Urothelium cell line (cell line): ENCODE measurements around the gene HNRNPUL1.
A peak's percentile ranks its signal among the peaks of the same experiment; 100 is the strongest.
"Not testable (repeated sequence)": the region's sequence is repeated elsewhere in the genome, so short reads cannot be mapped to it uniquely, and the experiment has no call there.

Experiments
- DNase-seq: peaks from one replicate; pipeline ENCODE4 v3.0.0; 2011; ENCODE audit warnings: low spot score, mixed read lengths
- FAIRE-seq: peaks from 2 replicates; lab custom pipeline; 2011; peaks lifted over from hg19 to GRCh38; lab: Jason Lieb, UNC

The HNRNPUL1 gene

GRCh38 chr19:41324231-41324702 is 60.1 kb downstream of the HNRNPUL1 start:
- FAIRE-seq, result peak; percentile 5
- DNase-seq, result no peak

DNA sequence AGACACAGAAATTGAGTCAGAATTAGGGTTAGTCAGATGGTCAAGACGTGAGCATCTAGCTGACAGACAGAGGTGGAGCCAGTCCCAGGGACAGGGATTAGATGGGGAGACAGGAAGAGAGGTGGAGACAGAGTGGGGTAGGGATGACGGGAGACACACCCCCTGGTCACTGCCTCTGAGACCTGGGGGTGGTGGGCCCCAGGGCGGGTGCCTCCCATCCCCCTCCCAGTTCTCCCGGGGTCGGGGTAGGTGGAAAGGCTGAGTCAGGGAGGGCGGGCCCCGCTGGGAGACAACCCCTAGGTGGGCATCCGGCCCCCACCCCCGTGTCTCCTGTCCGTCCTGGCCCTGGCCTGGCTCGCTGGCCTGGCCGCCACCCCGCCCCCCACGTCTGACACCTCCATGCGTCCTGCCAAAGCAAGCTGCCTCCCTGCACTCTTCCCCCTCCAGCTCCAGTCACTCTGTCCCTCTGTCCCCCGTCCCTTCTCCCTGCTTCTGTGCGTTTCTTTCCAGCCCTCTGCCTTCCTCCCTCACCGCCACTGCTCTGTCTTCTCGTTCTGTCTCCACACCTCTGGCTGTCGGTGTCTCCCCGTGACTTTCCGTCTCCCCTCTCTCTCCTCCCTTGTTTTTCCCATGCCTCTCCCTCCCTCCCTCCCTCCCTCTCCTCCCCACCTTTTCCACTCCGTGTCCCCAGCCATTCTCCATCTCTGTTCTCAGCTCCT is 60.9 kb downstream of the HNRNPUL1 start:
- no peak for FAIRE-seq
- DNase-seq, result peak; percentile 65

GRCh38 chr19:41325640-41325946 is 61.4 kb downstream of the HNRNPUL1 start:
- no peak for DNase-seq
- FAIRE-seq, result no peak

- FAIRE-seq (no peak), DNase-seq (no peak)
These were observed 62.0 kb downstream of the HNRNPUL1 start for GRCh38 chr19:41325947-41326706.

DNA sequence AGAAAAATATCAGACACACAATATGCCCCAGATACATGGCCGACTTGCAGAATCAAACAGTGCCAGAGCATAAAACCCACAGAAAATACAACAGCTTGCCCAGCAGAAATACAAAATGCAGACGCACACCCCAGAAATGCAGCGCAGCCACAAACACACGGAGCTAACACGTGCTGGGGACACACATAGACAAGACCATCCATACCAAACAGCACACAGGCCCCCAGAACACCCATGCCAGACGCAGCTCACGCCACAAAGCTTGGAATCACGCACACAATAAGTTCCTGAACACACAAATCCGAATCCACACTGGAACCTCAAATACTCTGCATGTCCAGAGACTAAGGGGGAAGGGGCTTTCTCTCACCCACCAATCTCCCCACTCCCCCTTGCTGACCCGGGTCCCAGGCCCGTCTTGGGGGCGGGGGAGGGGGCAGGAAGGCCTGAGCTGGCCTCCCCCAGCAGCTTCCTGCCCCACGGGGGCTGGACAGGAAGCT is 63.0 kb downstream of the HNRNPUL1 start:
- FAIRE-seq (no peak), DNase-seq (no peak)

GRCh38 chr19:41327576-41328156 is 63.5 kb downstream of the HNRNPUL1 start:
- FAIRE-seq (peak; percentile 95), DNase-seq (peak; percentile 87)

DNA sequence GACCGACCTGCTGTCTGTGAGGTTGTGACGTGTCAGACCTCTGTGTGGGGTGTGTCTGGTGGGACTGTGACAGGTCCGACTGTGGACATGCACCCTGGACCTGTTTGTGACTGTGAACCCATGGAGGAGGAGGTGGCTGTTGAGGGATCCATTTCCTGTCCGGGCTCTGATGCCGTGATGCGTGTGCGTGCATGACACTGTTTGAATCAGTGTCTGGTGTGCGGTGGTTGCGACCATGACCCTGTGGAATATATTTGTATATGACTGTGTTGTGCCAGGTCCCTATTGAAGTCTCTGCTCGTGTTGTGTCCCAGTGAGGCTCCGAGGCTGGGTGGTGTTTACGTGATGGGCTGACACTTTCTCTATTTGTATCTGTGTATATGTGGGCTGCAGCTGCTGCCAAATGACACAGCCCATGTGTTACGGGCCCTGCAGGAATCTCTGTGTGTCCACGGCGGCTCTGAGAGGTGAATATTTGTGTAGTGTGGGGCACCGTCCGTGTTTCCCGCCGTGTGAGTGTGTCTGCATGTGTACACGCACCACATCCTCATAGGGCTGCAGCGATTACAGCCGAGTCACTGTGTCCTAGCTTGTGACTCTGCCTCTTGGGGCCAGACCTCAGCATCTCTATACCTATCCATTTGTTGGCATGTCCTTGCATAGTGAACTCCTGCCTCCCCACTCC is 64.1 kb downstream of the HNRNPUL1 start:
- no peak for FAIRE-seq
- no peak for DNase-seq

GRCh38 chr19:41328842-41329225 is 64.7 kb downstream of the HNRNPUL1 start:
- no peak for FAIRE-seq
- DNase-seq, result no peak

DNA sequence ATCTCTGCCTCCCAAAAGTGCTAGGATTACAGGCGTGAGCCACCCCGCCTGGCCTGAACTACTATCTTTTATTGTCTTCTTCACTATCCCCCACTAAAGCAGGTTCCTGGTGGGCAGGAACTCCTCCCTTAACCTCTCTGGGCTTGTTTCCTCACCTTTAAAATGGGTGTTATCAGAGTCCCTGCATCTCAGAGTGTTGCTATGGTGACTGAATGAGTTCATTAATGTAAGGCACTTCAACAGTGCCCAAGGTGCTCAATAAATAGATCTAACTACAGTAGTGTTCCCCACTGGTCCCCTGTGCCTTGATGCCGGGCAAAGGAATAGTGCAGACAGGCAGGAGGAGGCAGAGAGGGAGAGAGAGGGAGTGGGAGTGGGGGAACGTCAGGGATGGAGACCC is 66.3 kb downstream of the HNRNPUL1 start:
- FAIRE-seq, result no peak
- no peak for DNase-seq

GRCh38 chr19:41330946-41331678 is 66.9 kb downstream of the HNRNPUL1 start:
- FAIRE-seq, result no peak

GRCh38 chr19:41332000-41332399 is 67.8 kb downstream of the HNRNPUL1 start:
- FAIRE-seq (no peak), DNase-seq (no peak)

More at GRCh38 chr19:41330946-41331678, 66.9 kb downstream of the HNRNPUL1 start:
- no peak for DNase-seq

GRCh38 chr19:41332468-41332867 is 68.3 kb downstream of the HNRNPUL1 start:
- FAIRE-seq (no peak), DNase-seq (no peak)

DNA sequence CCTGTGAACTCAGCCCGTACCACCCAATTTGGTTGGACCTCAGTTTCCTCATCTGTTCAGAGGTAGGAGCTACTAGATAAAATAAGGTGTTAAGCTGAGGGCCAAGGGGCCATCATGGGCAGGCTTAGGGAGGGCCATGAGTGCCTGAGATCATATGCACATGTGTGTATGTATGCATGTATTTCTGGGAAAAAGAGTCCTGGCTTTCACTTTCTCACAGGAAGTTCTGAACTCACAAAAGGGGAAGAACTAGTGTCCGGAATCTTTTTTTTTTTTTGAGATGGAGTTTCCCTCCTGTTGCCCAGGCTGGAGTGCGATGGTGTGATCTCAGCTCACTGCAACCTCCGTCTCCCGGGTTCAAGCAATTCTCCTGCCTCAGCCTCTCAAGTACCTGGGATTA is 70.6 kb downstream of the HNRNPUL1 start:
- no peak for FAIRE-seq
- DNase-seq, result no peak

DNA sequence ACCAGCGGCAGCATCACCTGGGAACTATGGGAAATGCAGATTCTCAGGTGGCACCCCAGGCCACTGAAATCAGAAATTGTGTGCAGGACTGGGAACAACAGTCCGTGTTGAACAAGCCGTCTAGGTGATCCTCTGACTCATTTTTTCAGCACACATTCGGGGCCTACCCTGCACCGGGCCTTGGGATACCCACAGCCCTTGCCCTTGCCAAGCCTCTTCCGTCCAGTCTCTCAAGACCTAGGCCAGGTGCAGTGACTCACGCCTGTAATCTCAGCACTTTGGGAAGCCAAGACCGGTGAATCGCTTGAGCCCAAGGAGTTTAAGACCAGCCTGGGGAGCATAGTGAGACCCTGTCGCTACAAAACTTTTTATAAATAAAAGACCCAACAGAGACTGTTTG is 71.3 kb downstream of the HNRNPUL1 start:
- DNase-seq, result no peak
- FAIRE-seq, result no peak

DNA sequence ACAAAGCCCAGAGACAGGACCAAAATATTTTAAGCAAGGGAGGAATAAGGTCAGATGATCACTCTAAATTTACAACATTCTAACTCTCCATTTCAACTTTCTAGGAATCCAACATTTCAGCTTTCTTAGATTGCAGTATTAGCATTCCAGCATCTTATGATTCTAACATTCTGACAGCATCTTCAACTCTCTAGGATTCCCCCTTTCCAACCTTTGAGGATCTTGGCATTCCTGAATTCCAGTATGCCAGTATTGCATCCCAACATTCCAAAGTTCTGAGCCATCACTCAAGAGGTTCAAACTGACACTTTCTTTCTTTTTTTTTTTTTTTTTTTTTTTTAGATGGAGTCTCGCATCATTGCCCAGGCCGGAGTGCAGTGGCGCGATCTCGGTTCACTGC is 75.8 kb downstream of the HNRNPUL1 start:
- DNase-seq, result peak; percentile 57
- FAIRE-seq, result no peak

DNA sequence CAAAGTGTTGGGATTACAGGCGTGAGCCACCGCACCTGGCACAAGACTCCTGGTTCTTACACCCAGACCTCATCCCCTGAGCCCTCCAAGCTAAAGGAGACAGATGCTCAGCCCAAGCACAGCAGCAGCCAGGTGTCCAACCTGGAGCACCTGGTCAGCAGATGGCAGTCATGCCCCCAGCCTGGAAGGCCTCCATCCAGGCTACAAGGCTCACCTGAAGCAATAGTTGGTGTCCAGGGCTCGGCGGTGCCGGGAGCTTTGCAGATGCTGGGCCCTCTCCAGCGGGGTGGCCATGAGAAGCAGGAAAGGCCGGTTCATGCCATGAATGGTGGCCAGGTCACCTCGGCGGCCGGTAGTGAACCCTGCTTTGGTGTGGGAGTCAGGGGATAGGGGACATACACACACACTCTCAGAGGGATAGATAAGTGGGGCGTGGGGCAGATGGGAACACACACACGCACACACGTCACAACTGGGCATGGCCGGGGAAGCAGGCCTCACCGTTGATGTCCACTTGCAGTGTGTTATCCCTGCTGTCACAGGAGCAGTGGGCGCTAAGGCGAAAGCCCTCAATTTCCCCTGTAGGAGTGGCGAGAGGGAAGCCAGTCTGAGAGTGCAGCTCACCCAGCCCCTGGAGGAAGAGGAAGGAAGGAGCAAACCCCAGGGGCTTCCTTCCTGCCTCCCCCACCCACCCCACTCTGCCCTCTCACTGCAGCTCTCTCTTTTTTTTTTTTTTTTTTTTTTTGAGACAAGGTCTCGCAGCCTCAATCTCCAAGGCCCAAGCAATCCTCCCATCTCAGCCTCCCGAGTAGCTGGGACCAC is 77.7 kb downstream of the HNRNPUL1 start:
- FAIRE-seq (no peak), DNase-seq (no peak)

DNA sequence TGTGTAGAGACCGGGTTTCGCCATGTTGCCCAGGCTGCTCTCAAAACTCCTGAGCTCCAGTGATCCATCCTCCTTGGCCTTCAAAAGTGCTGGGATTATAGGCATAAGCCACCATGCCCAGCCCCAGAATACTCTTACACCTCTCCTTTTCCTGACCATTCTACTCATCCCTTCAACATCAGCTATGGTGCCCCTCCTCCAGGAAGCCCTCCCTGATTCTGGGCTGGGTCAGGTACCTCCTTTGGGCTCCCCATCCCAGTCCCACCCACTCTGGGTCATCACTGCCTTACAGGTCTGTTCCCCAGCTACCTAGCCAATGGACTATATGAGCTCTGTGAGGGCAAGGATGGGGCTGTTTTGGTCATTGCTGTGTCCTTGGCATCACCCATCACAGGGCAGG is 80.0 kb downstream of the HNRNPUL1 start:
- DNase-seq (no peak), FAIRE-seq (no peak)

GRCh38 chr19:41346916-41347315 is 82.7 kb downstream of the HNRNPUL1 start:
- FAIRE-seq, DNase-seq: not testable (repeated sequence)

DNA sequence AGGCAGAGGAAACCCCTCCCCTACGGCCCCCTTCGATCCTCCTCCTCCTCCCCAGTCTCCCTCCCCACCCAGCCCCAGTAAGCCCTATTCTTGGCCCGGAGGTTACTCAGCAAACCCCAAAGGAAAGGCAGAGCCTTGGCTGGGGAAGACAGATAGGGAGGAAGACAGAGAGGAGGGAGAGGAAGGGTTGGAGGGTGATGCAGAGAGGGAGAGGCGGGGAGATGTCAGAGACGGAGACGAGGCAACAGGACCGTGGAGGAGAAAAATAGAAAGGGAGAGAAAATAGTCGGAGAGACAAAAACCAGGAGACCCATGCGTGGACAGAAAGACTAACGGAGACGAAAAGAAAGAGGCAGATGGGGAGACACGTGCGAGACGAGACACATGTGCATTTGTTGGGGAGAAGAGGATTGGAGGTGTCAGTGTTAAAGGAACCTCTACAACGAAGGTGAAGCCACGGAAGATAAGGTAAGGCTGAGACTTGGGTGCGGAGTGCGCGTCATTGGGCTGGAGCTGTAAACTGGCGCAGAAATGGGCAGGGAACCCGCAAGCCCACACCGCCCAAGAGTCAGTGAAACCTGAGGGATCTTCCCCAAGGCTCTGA is 86.7 kb downstream of the HNRNPUL1 start:
- FAIRE-seq, result no peak

More for the DNA sequence above, 86.7 kb downstream of the HNRNPUL1 start:
- no peak for DNase-seq
